A549 (cell line): ENCODE data around the gene SLAMF1. TPM values are rescaled to one million over a fixed set of nuclear protein-coding genes. Genes with fewer than 3 reads are reported as not detected.

Experiments used
- ATAC-seq, 2 experiments: fragments of 200-7000 bp in 1 of 2; fragments of >200 bp in 1 of 2; cut with Nextera tagmentation in 1 of 2; cut with Tn5 transposase in 1 of 2; 3 replicates each; pipeline versions ENCODE4 v1.8.0 to v1.9.1; 2018 to 2020; ENCODE audit warnings: mild to moderate bottlenecking in 1 of 2, moderate library complexity in 1 of 2
- CTCF ChIA-PET: fragments of 300-600 bp; sonication (Branson Sonifier 250); formaldehyde crosslinking; extraction: SDS; loops from one replicate; lab custom pipeline; 2021; ENCODE audit warnings: antibody characterized with exemption, inconsistent platforms; lab: Yijun Ruan, JAX
- POLR2A ChIA-PET: fragments of 350-600 bp; formaldehyde crosslinking; extraction: SDS; loops from one replicate; lab custom pipeline; 2021; ENCODE audit warnings: antibody characterized with exemption, inconsistent platforms; lab: Yijun Ruan, JAX
- DNase-seq, 2 experiments: peaks; one replicate each; pipeline versions ENCODE4 v3.0.0 to v3.0.0-alpha.2; 2011 to 2016; ENCODE audit warnings: low read depth in 1 of 2, low spot score in 1 of 2
- FAIRE-seq: peaks from 2 replicates; lab custom pipeline; 2011; peaks lifted over from hg19 to GRCh38; lab: Jason Lieb, UNC
- H3K27ac ChIP-seq, 2 experiments: fragments of >200 bp; sonication (Bioruptor Twin); formaldehyde crosslinking; 3 replicates each; pipeline ENCODE4 v1.5.1; 2016 to 2017
- H3K4me1 ChIP-seq: fragments of >200 bp; sonication (Bioruptor Twin); formaldehyde crosslinking; 3 replicates; pipeline ENCODE4 v1.6.1; 2016
- H3K4me2 ChIP-seq: fragments of >200 bp; sonication (Bioruptor Twin); formaldehyde crosslinking; 3 replicates; pipeline ENCODE4 v1.6.1; 2016
- H3K4me3 ChIP-seq: fragments of >200 bp; sonication (Bioruptor Twin); formaldehyde crosslinking; 3 replicates; pipeline ENCODE4 v1.5.1; 2016
- H3K9me3 ChIP-seq: fragments of >200 bp; sonication (Bioruptor Twin); formaldehyde crosslinking; 3 replicates; pipeline ENCODE4 v1.6.1; 2016
- CHD2 ChIP-seq: fragments of 150-350 bp; IDR thresholded peaks from 2 replicates; pipeline ENCODE4 v1.6.1; 2014; ENCODE audit warnings: low read length; ENCODE audit not compliant: partially characterized antibody
- CHD4 ChIP-seq: fragments of 200-600 bp; sonication (generic); IDR thresholded peaks from 2 replicates; pipeline ENCODE4 v1.6.1; 2016; ENCODE audit warnings: antibody characterized with exemption, mild to moderate bottlenecking, borderline replicate concordance
- EHF ChIP-seq: fragments of 250-450 bp; sonication (Bioruptor Pico); IDR thresholded peaks from 2 replicates; pipeline ENCODE4 v1.5.0; 2020; ENCODE audit warnings: mild to moderate bottlenecking
- EP300 ChIP-seq, 2 experiments: fragments of >200 bp; sonication (Bioruptor Twin); formaldehyde crosslinking; IDR thresholded peaks; 2 replicates in 1 of 2; 3 replicates in 1 of 2; pipeline ENCODE4 v1.6.1; 2016 to 2017
- GATA3 ChIP-seq: IDR thresholded peaks from 2 replicates; pipeline ENCODE4 v1.6.1; 2012; ENCODE audit warnings: borderline replicate concordance
- HOXB13 ChIP-seq: fragments of 250-450 bp; sonication (Bioruptor Pico); IDR thresholded peaks from 2 replicates; pipeline ENCODE4 v1.5.0; 2020; ENCODE audit warnings: low read depth, mild to moderate bottlenecking, moderate library complexity
- JUNB ChIP-seq: fragments of >200 bp; sonication (Bioruptor Twin); formaldehyde crosslinking; IDR thresholded peaks from 2 replicates; pipeline ENCODE4 v1.6.1; 2016
- MAFK ChIP-seq: fragments of 450-650 bp; IDR thresholded peaks from 2 replicates; pipeline ENCODE4 v1.6.1; 2014; ENCODE audit not compliant: partially characterized antibody
- MYC ChIP-seq: IDR thresholded peaks from 2 replicates; pipeline ENCODE4 v1.6.1; 2012; ENCODE audit warnings: mild to moderate bottlenecking, inconsistent platforms, low read length, improper control_type of control experiment, borderline replicate concordance
- NFE2L2 ChIP-seq: fragments of 150-350 bp; conservative IDR thresholded peaks from 2 replicates; pipeline ENCODE4 v1.6.1; 2014; ENCODE audit warnings: low read length
- NR3C1 ChIP-seq: fragments of >200 bp; sonication (Bioruptor Twin); formaldehyde crosslinking; IDR thresholded peaks from 3 replicates; pipeline ENCODE4 v1.6.1; 2017
- POLR2A ChIP-seq: IDR thresholded peaks from 2 replicates; pipeline ENCODE4 v1.6.1; 2012; ENCODE audit warnings: mild to moderate bottlenecking, low read length
- POLR2AphosphoS2 ChIP-seq: conservative IDR thresholded peaks from 2 replicates; pipeline ENCODE4 v1.6.1; 2012; ENCODE audit warnings: low read length, improper control_type of control experiment, inconsistent platforms
- RAD21 ChIP-seq, 2 experiments: fragments of >200 bp in 1 of 2; sonication (Bioruptor Twin) in 1 of 2; formaldehyde crosslinking in 1 of 2; IDR thresholded peaks in 1 of 2; conservative IDR thresholded peaks in 1 of 2; 2 replicates in 1 of 2; 3 replicates in 1 of 2; pipeline ENCODE4 v1.6.1; 2012 to 2018; ENCODE audit warnings: inconsistent platforms in 1 of 2
- RARB ChIP-seq: fragments of 250-450 bp; sonication (Bioruptor Pico); IDR thresholded peaks from 2 replicates; pipeline ENCODE4 v1.8.0; 2021; ENCODE audit warnings: mild to moderate bottlenecking, moderate library complexity
- RCOR1 ChIP-seq: fragments of 150-350 bp; IDR thresholded peaks from 2 replicates; pipeline ENCODE4 v1.6.1; 2014; ENCODE audit warnings: antibody characterized with exemption, low read length, low read depth
- REST ChIP-seq: fragments of 200-600 bp; sonication (generic); IDR thresholded peaks from 2 replicates; pipeline ENCODE4 v1.6.1; 2016; ENCODE audit warnings: antibody characterized with exemption, mild to moderate bottlenecking, moderate library complexity
- ZFP36 ChIP-seq: fragments of 450-650 bp; IDR thresholded peaks from 2 replicates; pipeline ENCODE4 v1.6.1; 2014; ENCODE audit warnings: borderline replicate concordance; ENCODE audit not compliant: partially characterized antibody
- WGBS: methylation state at CpG from one replicate; pipeline ENCODE4 v1.1.6; 2017; ENCODE audit errors: missing lambda C conversion rate; 5-methylcytosine and 5-hydroxymethylcytosine counted together
- polyA plus RNA-seq, 4 experiments: library from polyadenylated mRNA; depleted of rRNA in 3 of 4; stranded (reverse); fragments of >200 nt; fragmentation: RNase III in 1 of 4; extraction: RNeasy Plus Mini Kit Qiagen cat#74134 plus additional on column Dnase treatment in 1 of 4; gene quantifications; 2 replicates in 3 of 4; 3 replicates in 1 of 4; pipeline ENCODE4 v1.2.3, GENCODE V29; 2011 to 2017
- TF ChIP-seq, protein P1 (sequence below): fragments of >200 bp; sonication (Bioruptor Twin); formaldehyde crosslinking; IDR thresholded peaks from 2 replicates; pipeline ENCODE4 v1.6.1; 2016
- TF ChIP-seq, protein P2 (sequence below): fragments of >200 bp; sonication (Bioruptor Twin); formaldehyde crosslinking; IDR thresholded peaks from 3 replicates; pipeline ENCODE4 v1.5.1; 2016
- TF ChIP-seq, protein P3 (sequence below): IDR thresholded peaks from 2 replicates; pipeline ENCODE4 v1.6.1; 2012
- TF ChIP-seq, protein P4 (sequence below): fragments of 450-650 bp; IDR thresholded peaks from 2 replicates; pipeline ENCODE4 v1.6.1; 2014; ENCODE audit warnings: antibody characterized with exemption
- TF ChIP-seq, protein P5 (sequence below): fragments of 150-350 bp; IDR thresholded peaks from 2 replicates; pipeline ENCODE4 v1.6.1; 2014; ENCODE audit warnings: low read depth, mild to moderate bottlenecking, low read length

SLAMF1 gene
- polyA plus RNA-seq, 2 of the 4 experiments (the other 2 are of a cell fraction) = not detected

GRCh38 chr1:160657250-160657781 lies 10.5 kb upstream of the SLAMF1 start:
- CTCF ChIA-PET = interaction anchor here (1.6 kb wide), 1 partner anchor 18 kb away, joined by 5 read pairs; no protein-coding TSS in a partner anchor
- no peak overlapping the region for H3K4me3 ChIP-seq
- H3K4me2 ChIP-seq = no peak overlapping the region
- no peak for DNase-seq
- WGBS = 36% methylated on average over 5 of the region's 5 CpGs
- FAIRE-seq = no peak
- H3K27ac ChIP-seq = no peak overlapping the region
- TF ChIP-seq, protein P1, sequence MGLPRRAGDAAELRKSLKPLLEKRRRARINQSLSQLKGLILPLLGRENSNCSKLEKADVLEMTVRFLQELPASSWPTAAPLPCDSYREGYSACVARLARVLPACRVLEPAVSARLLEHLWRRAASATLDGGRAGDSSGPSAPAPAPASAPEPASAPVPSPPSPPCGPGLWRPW = no peak
- no peak for TF ChIP-seq GATA3
- TF ChIP-seq RARB (CRISPR knock-in tag) = no peak
- TF ChIP-seq ZFP36 = no peak
- no peak for TF ChIP-seq RAD21 (conservative IDR thresholded peaks at IDR 0.05 in 1 of 2, IDR thresholded peaks at IDR 0.05 in 1 of 2)
- no peak for TF ChIP-seq JUNB
- no peak for TF ChIP-seq MYC
- no peak for TF ChIP-seq HOXB13 (CRISPR knock-in tag)
- no peak for TF ChIP-seq POLR2A
- TF ChIP-seq NR3C1 = no peak
- no peak for TF ChIP-seq EP300 (IDR thresholded peaks at IDR 0.05)
- H3K4me1 ChIP-seq = no peaks in the 10 kb centered on the region
- peaks cover 3% of the 10 kb centered on the region; the same call in 1 of the 3 replicates for H3K9me3 ChIP-seq
- POLR2A ChIA-PET = no interaction called here
- no peak for ATAC-seq

DNA sequence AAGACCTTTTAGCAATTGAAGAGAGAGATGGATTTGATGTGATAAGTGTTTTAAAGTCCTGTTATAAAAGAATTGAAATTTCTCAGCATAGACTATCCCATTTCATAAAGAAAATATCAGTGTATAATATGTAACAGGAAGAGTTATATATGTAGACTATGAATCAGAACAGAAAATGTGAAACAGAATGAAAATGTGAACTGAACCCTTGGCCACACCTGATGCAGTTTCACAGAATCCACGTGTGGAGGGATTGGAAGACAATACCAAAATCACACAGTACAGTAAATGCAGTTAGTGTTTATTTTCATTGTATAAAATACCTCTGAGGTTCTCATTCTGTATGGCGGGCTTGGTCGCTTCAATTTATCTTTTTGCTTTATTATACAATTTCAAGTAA lies 9.9 kb upstream of the SLAMF1 start:
- Histone ChIP-seq H3K4me2 (no peak overlapping the region), H3K4me1 (no peaks in the 10 kb centered on the region), H3K9me3 (peaks cover 3% of the 10 kb centered on the region; the same call in 1 of the 3 replicates), H3K27ac (no peak overlapping the region), H3K4me3 (no peak overlapping the region)
- no peak for DNase-seq
- FAIRE-seq = no peak
- ChIA-PET CTCF (no interaction called here), POLR2A (no interaction called here)
- TF ChIP-seq, protein P2, sequence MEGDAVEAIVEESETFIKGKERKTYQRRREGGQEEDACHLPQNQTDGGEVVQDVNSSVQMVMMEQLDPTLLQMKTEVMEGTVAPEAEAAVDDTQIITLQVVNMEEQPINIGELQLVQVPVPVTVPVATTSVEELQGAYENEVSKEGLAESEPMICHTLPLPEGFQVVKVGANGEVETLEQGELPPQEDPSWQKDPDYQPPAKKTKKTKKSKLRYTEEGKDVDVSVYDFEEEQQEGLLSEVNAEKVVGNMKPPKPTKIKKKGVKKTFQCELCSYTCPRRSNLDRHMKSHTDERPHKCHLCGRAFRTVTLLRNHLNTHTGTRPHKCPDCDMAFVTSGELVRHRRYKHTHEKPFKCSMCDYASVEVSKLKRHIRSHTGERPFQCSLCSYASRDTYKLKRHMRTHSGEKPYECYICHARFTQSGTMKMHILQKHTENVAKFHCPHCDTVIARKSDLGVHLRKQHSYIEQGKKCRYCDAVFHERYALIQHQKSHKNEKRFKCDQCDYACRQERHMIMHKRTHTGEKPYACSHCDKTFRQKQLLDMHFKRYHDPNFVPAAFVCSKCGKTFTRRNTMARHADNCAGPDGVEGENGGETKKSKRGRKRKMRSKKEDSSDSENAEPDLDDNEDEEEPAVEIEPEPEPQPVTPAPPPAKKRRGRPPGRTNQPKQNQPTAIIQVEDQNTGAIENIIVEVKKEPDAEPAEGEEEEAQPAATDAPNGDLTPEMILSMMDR = no peak
- TF ChIP-seq RCOR1 = no peak
- no peak for TF ChIP-seq RARB (CRISPR knock-in tag)
- no peak for TF ChIP-seq MAFK
- TF ChIP-seq, protein P3, sequence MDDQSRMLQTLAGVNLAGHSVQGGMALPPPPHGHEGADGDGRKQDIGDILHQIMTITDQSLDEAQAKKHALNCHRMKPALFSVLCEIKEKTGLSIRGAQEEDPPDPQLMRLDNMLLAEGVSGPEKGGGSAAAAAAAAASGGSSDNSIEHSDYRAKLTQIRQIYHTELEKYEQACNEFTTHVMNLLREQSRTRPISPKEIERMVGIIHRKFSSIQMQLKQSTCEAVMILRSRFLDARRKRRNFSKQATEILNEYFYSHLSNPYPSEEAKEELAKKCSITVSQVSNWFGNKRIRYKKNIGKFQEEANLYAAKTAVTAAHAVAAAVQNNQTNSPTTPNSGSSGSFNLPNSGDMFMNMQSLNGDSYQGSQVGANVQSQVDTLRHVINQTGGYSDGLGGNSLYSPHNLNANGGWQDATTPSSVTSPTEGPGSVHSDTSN = no peak
- TF ChIP-seq CHD2 = no peak
- TF ChIP-seq, protein P4, sequence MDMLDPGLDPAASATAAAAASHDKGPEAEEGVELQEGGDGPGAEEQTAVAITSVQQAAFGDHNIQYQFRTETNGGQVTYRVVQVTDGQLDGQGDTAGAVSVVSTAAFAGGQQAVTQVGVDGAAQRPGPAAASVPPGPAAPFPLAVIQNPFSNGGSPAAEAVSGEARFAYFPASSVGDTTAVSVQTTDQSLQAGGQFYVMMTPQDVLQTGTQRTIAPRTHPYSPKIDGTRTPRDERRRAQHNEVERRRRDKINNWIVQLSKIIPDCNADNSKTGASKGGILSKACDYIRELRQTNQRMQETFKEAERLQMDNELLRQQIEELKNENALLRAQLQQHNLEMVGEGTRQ = no peak
- no peak for TF ChIP-seq CHD4
- no peak for TF ChIP-seq POLR2AphosphoS2
- TF ChIP-seq, protein P5, sequence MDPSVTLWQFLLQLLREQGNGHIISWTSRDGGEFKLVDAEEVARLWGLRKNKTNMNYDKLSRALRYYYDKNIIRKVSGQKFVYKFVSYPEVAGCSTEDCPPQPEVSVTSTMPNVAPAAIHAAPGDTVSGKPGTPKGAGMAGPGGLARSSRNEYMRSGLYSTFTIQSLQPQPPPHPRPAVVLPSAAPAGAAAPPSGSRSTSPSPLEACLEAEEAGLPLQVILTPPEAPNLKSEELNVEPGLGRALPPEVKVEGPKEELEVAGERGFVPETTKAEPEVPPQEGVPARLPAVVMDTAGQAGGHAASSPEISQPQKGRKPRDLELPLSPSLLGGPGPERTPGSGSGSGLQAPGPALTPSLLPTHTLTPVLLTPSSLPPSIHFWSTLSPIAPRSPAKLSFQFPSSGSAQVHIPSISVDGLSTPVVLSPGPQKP = no peak
- no peak for TF ChIP-seq MYC
- no peak for TF ChIP-seq NFE2L2
- no peak for TF ChIP-seq EHF (CRISPR knock-in tag)
- TF ChIP-seq REST = no peak
- WGBS = 65% methylated on average over 3 of the region's 3 CpGs
- ATAC-seq = no peak
